H1 (cell line): ENCODE data around the gene STK32A. TPM values are rescaled to one million over a fixed set of nuclear protein-coding genes. Genes with fewer than 3 reads are reported as not detected.

Experiments used
- CTCF ChIA-PET: fragments of 300-600 bp; sonication (Branson Sonifier 250); formaldehyde crosslinking; loops from one replicate; lab custom pipeline; 2021; ENCODE audit not compliant: partially characterized antibody; lab: Charles Lee
- POLR2A ChIA-PET: fragments of 300-600 bp; sonication (Branson Sonifier 250); formaldehyde crosslinking; loops from one replicate; lab custom pipeline; 2021; ENCODE audit warnings: inconsistent platforms; ENCODE audit not compliant: partially characterized antibody; lab: Charles Lee
- DNase-seq, 2 experiments: peaks; one replicate each; pipeline versions ENCODE4 v3.0.0 to v3.0.0-alpha.2; 2010 to 2022; ENCODE audit warnings: low spot score in 2 of 2, low read depth in 1 of 2, mixed read lengths in 1 of 2
- FAIRE-seq: peaks from 2 replicates; lab custom pipeline; 2011; peaks lifted over from hg19 to GRCh38; lab: Jason Lieb, UNC
- H2AFZ ChIP-seq: 2 replicates; pipeline ENCODE4 v1.8.1; 2012; ENCODE audit warnings: low read length, inconsistent platforms
- H2AK5ac ChIP-seq: 2 replicates; pipeline ENCODE4 v1.6.1; 2013; ENCODE audit warnings: low read depth, low read length
- H2BK120ac ChIP-seq: replicated peaks from 2 replicates; pipeline ENCODE3; 2013; ENCODE audit warnings: low read depth, low read length, inconsistent platforms
- H2BK12ac ChIP-seq: 2 replicates; pipeline ENCODE4 v1.6.1; 2013; ENCODE audit warnings: low read depth, low read length
- H2BK15ac ChIP-seq: 2 replicates; pipeline ENCODE4 v1.6.1; 2013; ENCODE audit warnings: low read length
- H2BK20ac ChIP-seq: 2 replicates; pipeline ENCODE4 v1.6.1; 2013; ENCODE audit warnings: low read length
- H2BK5ac ChIP-seq: 2 replicates; pipeline ENCODE4 v1.6.1; 2013; ENCODE audit warnings: low read depth, low read length
- H3K14ac ChIP-seq: 2 replicates; pipeline ENCODE4 v1.6.1; 2013; ENCODE audit warnings: inconsistent platforms; ENCODE audit not compliant: insufficient read length
- H3K18ac ChIP-seq: 2 replicates; pipeline ENCODE4 v1.6.1; 2013; ENCODE audit warnings: low read length; ENCODE audit errors: extremely low read depth
- H3K23ac ChIP-seq: 2 replicates; pipeline ENCODE4 v1.6.1; 2013; ENCODE audit warnings: inconsistent platforms; ENCODE audit not compliant: insufficient read length
- H3K23me2 ChIP-seq: 2 replicates; pipeline ENCODE4 v1.6.1; 2013; ENCODE audit warnings: low read depth, low read length
- H3K27ac ChIP-seq: 2 replicates; pipeline ENCODE4 v1.6.1; 2011; ENCODE audit warnings: low read depth, low read length, inconsistent platforms
- H3K27me3 ChIP-seq, 4 experiments: replicated peaks in 1 of 4; 1 replicate in 1 of 4; 2 replicates in 3 of 4; pipeline versions ENCODE4 v1.6.1 to v1.8.1; 2011 to 2013; ENCODE audit warnings: low read length in 3 of 4, mild to moderate bottlenecking in 3 of 4, inconsistent platforms in 2 of 4, mixed read lengths in 2 of 4, moderate library complexity in 1 of 4; ENCODE audit not compliant: control insufficient read depth in 3 of 4, insufficient read depth in 3 of 4; ENCODE audit errors: extremely low read depth in 1 of 4
- H3K36me3 ChIP-seq, 4 experiments: 2 replicates each; pipeline versions ENCODE4 v1.6.1 to v1.8.1; 2011 to 2013; ENCODE audit warnings: mild to moderate bottlenecking in 4 of 4, low read length in 3 of 4, moderate library complexity in 2 of 4, control low read depth in 1 of 4, inconsistent platforms in 1 of 4; ENCODE audit not compliant: insufficient read depth in 4 of 4, control insufficient read depth in 2 of 4
- H3K4ac ChIP-seq: replicated peaks from 2 replicates; pipeline ENCODE3; 2013; ENCODE audit warnings: low read length, low read depth, mixed read lengths, inconsistent platforms; ENCODE audit not compliant: insufficient read length
- H3K4me1 ChIP-seq, 4 experiments: replicated peaks in 1 of 4; 1 replicate in 1 of 4; 2 replicates in 3 of 4; pipeline versions ENCODE4 v1.6.1 to v1.8.1; 2011 to 2013; ENCODE audit warnings: low read length in 3 of 4, inconsistent platforms in 2 of 4, mixed read lengths in 1 of 4; ENCODE audit not compliant: insufficient read depth in 4 of 4, control insufficient read depth in 3 of 4
- H3K4me2 ChIP-seq, 2 experiments: 2 replicates each; pipeline versions ENCODE4 v1.6.1 to v1.8.1; 2011 to 2013; ENCODE audit warnings: low read depth in 2 of 2, low read length in 2 of 2, control low read depth in 1 of 2, inconsistent platforms in 1 of 2, mild to moderate bottlenecking in 1 of 2; ENCODE audit not compliant: insufficient read depth in 1 of 2
- H3K4me3 ChIP-seq, 4 experiments: fragments of 200-600, 300-600 bp in 1 of 4; sonication (generic), shearing (Covaris generic), sonication (Bioruptor Twin) in 1 of 4; 2 replicates each; pipeline versions ENCODE4 v1.5.1 to v1.8.1; 2011 to 2016; ENCODE audit warnings: low read length in 4 of 4, low read depth in 3 of 4, control low read depth in 2 of 4, inconsistent platforms in 2 of 4, mild to moderate bottlenecking in 2 of 4, mixed read lengths in 1 of 4, moderate library complexity in 1 of 4; ENCODE audit not compliant: insufficient read depth in 2 of 4; ENCODE audit errors: extremely low read depth in 1 of 4
- H3K56ac ChIP-seq: replicated peaks from 2 replicates; pipeline ENCODE3; 2013; ENCODE audit warnings: low read depth, mild to moderate bottlenecking, mixed read lengths, low read length, inconsistent platforms; ENCODE audit not compliant: insufficient read length
- H3K79me1 ChIP-seq: 2 replicates; pipeline ENCODE4 v1.6.1; 2013; ENCODE audit warnings: low read depth, low read length, control low read depth
- H3K79me2 ChIP-seq, 2 experiments: 2 replicates each; pipeline versions ENCODE4 v1.6.1 to v1.8.1; 2012 to 2013; ENCODE audit warnings: low read length in 2 of 2, mild to moderate bottlenecking in 2 of 2, inconsistent platforms in 1 of 2; ENCODE audit not compliant: insufficient read depth in 2 of 2, control insufficient read depth in 1 of 2
- H3K9ac ChIP-seq, 4 experiments: replicated peaks in 1 of 4; 1 replicate in 1 of 4; 2 replicates in 3 of 4; pipeline versions ENCODE4 v1.6.1 to v1.8.1; 2011 to 2013; ENCODE audit warnings: low read depth in 3 of 4, low read length in 3 of 4, control low read depth in 2 of 4, mild to moderate bottlenecking in 2 of 4, moderate library complexity in 2 of 4, inconsistent platforms in 1 of 4; ENCODE audit errors: extremely low read depth in 1 of 4
- H3K9me3 ChIP-seq, 2 experiments: 2 replicates each; pipeline versions ENCODE4 v1.6.1 to v1.8.1; 2012 to 2013; ENCODE audit warnings: mild to moderate bottlenecking in 2 of 2, moderate library complexity in 2 of 2, control low read depth in 1 of 2, inconsistent platforms in 1 of 2, low read depth in 1 of 2, low read length in 1 of 2, mixed read lengths in 1 of 2; ENCODE audit not compliant: insufficient read depth in 2 of 2
- H4K20me1 ChIP-seq, 2 experiments: replicated peaks in 1 of 2; 2 replicates each; pipeline versions ENCODE3 to v1.8.1; 2011 to 2013; ENCODE audit warnings: inconsistent platforms in 2 of 2, low read length in 2 of 2, mild to moderate bottlenecking in 1 of 2; ENCODE audit not compliant: insufficient read depth in 2 of 2, control insufficient read depth in 1 of 2
- H4K5ac ChIP-seq: 2 replicates; pipeline ENCODE4 v1.6.1; 2013; ENCODE audit warnings: low read length, low read depth, mixed read lengths, inconsistent platforms; ENCODE audit not compliant: insufficient read length
- H4K8ac ChIP-seq: 2 replicates; pipeline ENCODE4 v1.8.0; 2013; ENCODE audit warnings: mild to moderate bottlenecking, moderate library complexity, low read length, inconsistent platforms; ENCODE audit not compliant: insufficient read depth; ENCODE audit errors: extremely low read depth
- H4K91ac ChIP-seq: replicated peaks from 2 replicates; pipeline ENCODE3; 2013; ENCODE audit warnings: low read length, mixed read lengths, inconsistent platforms; ENCODE audit not compliant: insufficient read length
- CTCF ChIP-seq, 3 experiments: IDR thresholded peaks; 1 replicate in 2 of 3; 2 replicates in 1 of 3; pipeline versions ENCODE4 v1.5.1 to v1.6.1; 2011; ENCODE audit warnings: low read length in 3 of 3, mild to moderate bottlenecking in 3 of 3, inconsistent platforms in 2 of 3, low read depth in 1 of 3, moderate library complexity in 1 of 3; ENCODE audit not compliant: insufficient read depth in 1 of 3; ENCODE audit errors: control extremely low read depth in 1 of 3
- POLR2A ChIP-seq, 2 experiments: IDR thresholded peaks; 1 replicate in 1 of 2; 2 replicates in 1 of 2; pipeline ENCODE4 v1.6.1; 2011; ENCODE audit warnings: low read depth in 2 of 2, low read length in 2 of 2, mild to moderate bottlenecking in 2 of 2; ENCODE audit errors: control extremely low read depth in 1 of 2
- WGBS, 2 experiments: shearing (Covaris generic) in 1 of 2; methylation state at CpG; one replicate each; pipeline versions ENCODE4 v1.1.6 to v1.1.7; 2013 to 2015; ENCODE audit warnings: low lambda C conversion rate in 2 of 2, mixed read lengths in 2 of 2, inconsistent platforms in 1 of 2, low coverage in 1 of 2, missing lambda C conversion rate in 1 of 2; ENCODE audit not compliant: insufficient replicate concordance in 2 of 2, insufficient coverage in 1 of 2, insufficient read length in 1 of 2; ENCODE audit errors: extremely low coverage in 1 of 2, missing lambda C conversion rate in 1 of 2; 5-methylcytosine and 5-hydroxymethylcytosine counted together
- polyA plus RNA-seq, 7 experiments: library from polyadenylated mRNA; depleted of rRNA in 3 of 7; stranded (reverse) in 5 of 7; unstranded in 2 of 7; fragments of >200 nt in 5 of 7; fragments of 200-250 nt in 2 of 7; gene quantifications; 1 replicate in 5 of 7; 2 replicates in 1 of 7; 4 replicates in 1 of 7; pipeline versions ENCODE4 v1.2.1 to v1.2.3, GENCODE V29; 2011 to 2013; ENCODE audit warnings: missing spikeins in 2 of 7, mixed read lengths in 2 of 7
- total RNA-seq: library from RNA; stranded (reverse); fragmentation: NEBNext Ultra II Directional; extraction: Animal tissue kit (Norgen Biotek cat#: 25700); gene quantifications from 2 replicates; pipeline ENCODE4 v1.2.1, GENCODE V29; 2021

The STK32A gene
- total and polyA plus RNA-seq, 2 of the 8 experiments (the other 6 are each of a cell fraction or from before 2014, with no cell fraction given): 1.3 to 2.5 TPM

- peaks cover 11% of the 10 kb centered on the region for H3K79me1 ChIP-seq
Observed at GRCh38 chr5:147412561-147412960, 177.7 kb downstream of the STK32A start.

More at GRCh38 chr5:147412561-147412960, 177.7 kb downstream of the STK32A start:
- H2BK120ac ChIP-seq: no peak overlapping the region
- no peak for FAIRE-seq
- H3K4ac ChIP-seq: no peak overlapping the region
- no peak for TF ChIP-seq CTCF (IDR thresholded peaks at IDR 0.05; ENCODE audit: control extremely low read depth in 1 of 3, insufficient read depth in 1 of 3, low read depth in 1 of 3, low read length in 3 of 3)
- no peak for TF ChIP-seq POLR2A (IDR thresholded peaks at IDR 0.05; ENCODE audit: control extremely low read depth in 1 of 2, low read depth in 2 of 2, low read length in 2 of 2)
- peaks cover 4 to 22% of the 10 kb centered on the region in 2 experiments; a peak in 3 of 4 replicates for H3K79me2 ChIP-seq
- no peak overlapping the region for H3K56ac ChIP-seq
- H4K5ac ChIP-seq: no peak overlapping the region
- DNase-seq: no peak
- no peaks in the 10 kb centered on the region for H3K4me1 ChIP-seq
- no peak overlapping the region for H3K23ac ChIP-seq
- no peak overlapping the region for H3K14ac ChIP-seq
- H2BK5ac ChIP-seq: no peak overlapping the region
- ChIA-PET POLR2A (interaction anchor here (1.3 to 3.2 kb wide), 2 partner anchors 14 to 21 kb away, joined by 5 to 10 read pairs; no protein-coding TSS in a partner anchor), CTCF (interaction anchor here (0.6 to 3.2 kb wide), 10 partner anchors 14 to 182 kb away, joined by 3 to 12 read pairs (median 4); no protein-coding TSS in a partner anchor)
- H3K23me2 ChIP-seq: no peaks in the 10 kb centered on the region
- no peak overlapping the region for H3K9ac ChIP-seq
- H3K18ac ChIP-seq: no peak overlapping the region
- H4K91ac ChIP-seq: no peak overlapping the region
- peaks cover 5 to 14% of the 10 kb centered on the region in 2 experiments for H4K20me1 ChIP-seq
- H2BK15ac ChIP-seq: no peak overlapping the region
- no peaks in the 10 kb centered on the region for H3K9me3 ChIP-seq
- no peak overlapping the region for H2AFZ ChIP-seq
- no peak overlapping the region for H2BK12ac ChIP-seq
- H2AK5ac ChIP-seq: no peak overlapping the region
- H2BK20ac ChIP-seq: no peak overlapping the region
- no peak overlapping the region for H3K27ac ChIP-seq
- no peak overlapping the region for H4K8ac ChIP-seq
- no peak overlapping the region for H3K4me3 ChIP-seq
- 97% methylated on average over 2 of the region's 2 CpGs; no CpG with 5 or more reads in 1 of the 2 experiments for WGBS, 2 experiments
- no peak overlapping the region for H3K4me2 ChIP-seq
- H3K36me3 ChIP-seq: peaks cover 74 to 100% (median 96%) of the 10 kb centered on the region in 4 experiments
- no peaks in the 10 kb centered on the region for H3K27me3 ChIP-seq
